Endothelial cell of umbilical vein (primary cell): ENCODE data around the gene LCE2A. TPM values are rescaled to one million over a fixed set of nuclear protein-coding genes. Genes with fewer than 3 reads are reported as not detected.
"Not testable (repeated sequence)": the region's sequence is repeated elsewhere in the genome, so short reads cannot be mapped to it uniquely, and the experiment has no call there.

ENCODE experiments used
- BruUV-seq: library from RNA; stranded (reverse); fragments of 400-500 nt; replicated peaks from 2 replicates; lab custom pipeline; 2021; lab: Mats Ljungman, UMichigan
- CTCF ChIA-PET: fragments of 300-600, 350-600 bp; sonication (Branson Sonifier 250); formaldehyde crosslinking; loops from one replicate; lab custom pipeline; 2021; ENCODE audit warnings: antibody characterized with exemption, inconsistent platforms; lab: Charles Lee
- POLR2A ChIA-PET: fragments of 300-600, 350-600 bp; sonication (Branson Sonifier 250); formaldehyde crosslinking; loops from one replicate; lab custom pipeline; 2021; ENCODE audit warnings: antibody characterized with exemption, inconsistent platforms; lab: Charles Lee
- DNase-seq: peaks from one replicate; pipeline ENCODE4 v3.0.0-alpha.2; 2011; ENCODE audit warnings: low read depth, low spot score
- FAIRE-seq: peaks from 2 replicates; lab custom pipeline; 2011; peaks lifted over from hg19 to GRCh38; lab: Jason Lieb, UNC
- H2AFZ ChIP-seq: 2 replicates; pipeline ENCODE4 v1.6.0; 2012; ENCODE audit warnings: low read depth, low read length, control low read depth, inconsistent platforms
- H3K27ac ChIP-seq: 2 replicates; pipeline ENCODE4 v1.5.1; 2011; ENCODE audit warnings: low read depth, mild to moderate bottlenecking, control low read depth, low read length, moderate library complexity; ENCODE audit not compliant: insufficient read depth
- H3K27me3 ChIP-seq, 2 experiments: 2 replicates each; pipeline versions ENCODE4 v1.6.0 to v1.6.1; 2011; ENCODE audit warnings: low read length in 2 of 2, mixed read lengths in 1 of 2; ENCODE audit not compliant: control insufficient read depth in 2 of 2, insufficient read depth in 2 of 2
- H3K36me3 ChIP-seq, 2 experiments: 2 replicates in 1 of 2; 3 replicates in 1 of 2; pipeline ENCODE4 v1.5.1; 2011; ENCODE audit warnings: low read length in 2 of 2, mild to moderate bottlenecking in 1 of 2, moderate library complexity in 1 of 2; ENCODE audit not compliant: control insufficient read depth in 2 of 2, insufficient read depth in 2 of 2; ENCODE audit errors: extremely low read depth in 1 of 2
- H3K4me1 ChIP-seq: 3 replicates; pipeline ENCODE4 v1.5.1; 2011; ENCODE audit warnings: mild to moderate bottlenecking, low read length; ENCODE audit not compliant: control insufficient read depth, insufficient read depth; ENCODE audit errors: extremely low read depth
- H3K4me2 ChIP-seq: 2 replicates; pipeline ENCODE4 v1.6.1; 2011; ENCODE audit warnings: low read length, control low read depth, mixed read lengths; ENCODE audit not compliant: insufficient read depth
- H3K4me3 ChIP-seq, 3 experiments: fragments of 200-600 bp in 1 of 3; sonication (generic), shearing (Covaris generic) in 1 of 3; replicated peaks in 1 of 3; 2 replicates each; pipeline ENCODE4 v1.5.1; 2011 to 2016; ENCODE audit warnings: control low read depth in 3 of 3, low read length in 3 of 3, mild to moderate bottlenecking in 2 of 3, inconsistent platforms in 1 of 3, low read depth in 1 of 3, moderate library complexity in 1 of 3; ENCODE audit not compliant: insufficient read depth in 1 of 3
- H3K79me2 ChIP-seq: 2 replicates; pipeline ENCODE4 v1.6.0; 2012; ENCODE audit warnings: low read length, inconsistent platforms; ENCODE audit not compliant: control insufficient read depth, insufficient read depth
- H3K9ac ChIP-seq: replicated peaks from 2 replicates; pipeline ENCODE3; 2011; ENCODE audit warnings: low read length, control low read depth; ENCODE audit not compliant: insufficient read depth; ENCODE audit errors: extremely low read depth
- H3K9me1 ChIP-seq: replicated peaks from 3 replicates; pipeline ENCODE4 v1.6.0; 2011; ENCODE audit warnings: mild to moderate bottlenecking, low read length; ENCODE audit not compliant: control insufficient read depth, insufficient read depth; ENCODE audit errors: extremely low read depth
- H3K9me3 ChIP-seq: replicated peaks from 2 replicates; pipeline ENCODE4 v1.5.1; 2012; ENCODE audit warnings: low read length, inconsistent platforms; ENCODE audit not compliant: control insufficient read depth, insufficient read depth
- H4K20me1 ChIP-seq: replicated peaks from 2 replicates; pipeline ENCODE3; 2011; ENCODE audit warnings: mild to moderate bottlenecking, low read length; ENCODE audit not compliant: control insufficient read depth, insufficient read depth; ENCODE audit errors: extremely low read depth
- EZH2 ChIP-seq: IDR thresholded peaks from 2 replicates; pipeline ENCODE4 v1.6.1; 2012; ENCODE audit warnings: borderline replicate concordance, low read depth, mild to moderate bottlenecking, moderate library complexity, low read length, inconsistent platforms; ENCODE audit not compliant: severe bottlenecking
- FOS ChIP-seq: IDR thresholded peaks from 2 replicates; pipeline ENCODE4 v1.6.1; 2011; ENCODE audit warnings: mild to moderate bottlenecking, low read length, moderate library complexity, borderline replicate concordance; ENCODE audit not compliant: insufficient read depth
- GATA2 ChIP-seq: IDR thresholded peaks from 2 replicates; pipeline ENCODE4 v1.7.0; 2011; ENCODE audit warnings: low read depth, mild to moderate bottlenecking, moderate library complexity, mixed read lengths, low read length; ENCODE audit not compliant: insufficient read length, insufficient read depth
- JUN ChIP-seq: IDR thresholded peaks from 2 replicates; pipeline ENCODE4 v1.6.1; 2011; ENCODE audit warnings: borderline replicate concordance, low read depth; ENCODE audit not compliant: insufficient read length, insufficient read depth
- MYC ChIP-seq: IDR thresholded peaks from one replicate; pipeline ENCODE4 v1.6.1; 2011; ENCODE audit warnings: mild to moderate bottlenecking, low read depth, low read length
- POLR2A ChIP-seq: IDR thresholded peaks from 2 replicates; pipeline ENCODE4 v1.6.1; 2012; ENCODE audit warnings: low read depth, mild to moderate bottlenecking, control low read depth, low read length
- POLR2AphosphoS5 ChIP-seq: IDR thresholded peaks from 2 replicates; pipeline ENCODE4 v1.6.1; 2012; ENCODE audit warnings: low read depth, mild to moderate bottlenecking, control low read depth, low read length, moderate library complexity; ENCODE audit not compliant: insufficient read depth
- dilution Hi-C: fragments of 300-500 bp; cut with MboI; formaldehyde crosslinking; loops from one replicate; pipeline ENCODE4 v1.15.0; 2019; ENCODE audit warnings: low sequenced_read_pairs; ENCODE audit not compliant: extremely low pct_ligation_motif_present
- intact Hi-C: fragments of 100-400 bp; cut with micrococcal nuclease; formaldehyde crosslinking; loops from one replicate; pipeline ENCODE4 v1.10.0; 2022
- polyA plus RNA-seq, 4 experiments: library from polyadenylated mRNA; depleted of rRNA in 3 of 4; stranded (reverse) in 3 of 4; unstranded in 1 of 4; fragments of >200 nt; gene quantifications; 2 replicates each; pipeline versions ENCODE4 v1.2.1 to v1.2.3, GENCODE V29; 2011 to 2012; ENCODE audit warnings: missing spikeins in 1 of 4
- total RNA-seq: library from RNA; stranded (reverse); gene quantifications from 2 replicates; pipeline ENCODE4 v1.2.3, GENCODE V29; 2021
- TF ChIP-seq, protein P1 (sequence below), 2 donors: IDR thresholded peaks; 1 replicate in 1 of 2; 2 replicates in 1 of 2; pipeline ENCODE4 v1.5.1; 2011; ENCODE audit warnings: low read length in 2 of 2, mild to moderate bottlenecking in 2 of 2, moderate library complexity in 2 of 2, control low read depth in 1 of 2, inconsistent platforms in 1 of 2, low read depth in 1 of 2; ENCODE audit not compliant: insufficient read depth in 1 of 2; ENCODE audit errors: extremely low read depth in 1 of 2
- TF ChIP-seq, protein P2 (sequence below): IDR thresholded peaks from 2 replicates; pipeline ENCODE4 v1.6.1; 2011; ENCODE audit not compliant: insufficient read depth, insufficient read length

The LCE2A gene
- total and polyA plus RNA-seq, 2 donors (not counting 3 experiments of a cell fraction or from before 2014, with no cell fraction given) = not detected

DNA sequence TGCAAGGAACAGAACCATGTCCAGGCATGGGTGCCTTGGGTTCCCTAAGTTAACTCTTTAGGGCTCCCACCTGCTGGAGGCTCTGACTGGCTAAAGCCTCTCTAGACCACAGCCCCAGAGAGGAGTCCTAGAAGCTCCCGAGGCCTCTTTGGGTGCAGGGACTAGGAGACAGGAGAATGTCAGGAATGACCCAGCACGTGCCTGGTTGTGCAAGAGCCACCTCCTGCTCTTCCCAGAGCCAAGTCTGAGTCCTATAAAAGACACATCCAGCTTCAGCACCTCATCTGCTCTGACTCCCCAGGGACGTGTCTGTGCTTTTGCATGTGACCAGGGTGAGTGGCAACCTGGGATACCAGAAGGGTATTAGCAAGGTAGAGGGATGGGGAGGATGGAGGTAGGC is 35.0 kb upstream of the LCE2A start, which contains the start of gene LCE2D:
Gene LCE2D (plus strand): TSS at position 283 of the 400 bp plus-strand sequence. CDS start 726 bp downstream, outside the sequence.
- TF ChIP-seq, protein P1, sequence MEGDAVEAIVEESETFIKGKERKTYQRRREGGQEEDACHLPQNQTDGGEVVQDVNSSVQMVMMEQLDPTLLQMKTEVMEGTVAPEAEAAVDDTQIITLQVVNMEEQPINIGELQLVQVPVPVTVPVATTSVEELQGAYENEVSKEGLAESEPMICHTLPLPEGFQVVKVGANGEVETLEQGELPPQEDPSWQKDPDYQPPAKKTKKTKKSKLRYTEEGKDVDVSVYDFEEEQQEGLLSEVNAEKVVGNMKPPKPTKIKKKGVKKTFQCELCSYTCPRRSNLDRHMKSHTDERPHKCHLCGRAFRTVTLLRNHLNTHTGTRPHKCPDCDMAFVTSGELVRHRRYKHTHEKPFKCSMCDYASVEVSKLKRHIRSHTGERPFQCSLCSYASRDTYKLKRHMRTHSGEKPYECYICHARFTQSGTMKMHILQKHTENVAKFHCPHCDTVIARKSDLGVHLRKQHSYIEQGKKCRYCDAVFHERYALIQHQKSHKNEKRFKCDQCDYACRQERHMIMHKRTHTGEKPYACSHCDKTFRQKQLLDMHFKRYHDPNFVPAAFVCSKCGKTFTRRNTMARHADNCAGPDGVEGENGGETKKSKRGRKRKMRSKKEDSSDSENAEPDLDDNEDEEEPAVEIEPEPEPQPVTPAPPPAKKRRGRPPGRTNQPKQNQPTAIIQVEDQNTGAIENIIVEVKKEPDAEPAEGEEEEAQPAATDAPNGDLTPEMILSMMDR (IDR thresholded peaks at IDR 0.05; ENCODE audit: extremely low read depth in 1 of 2, insufficient read depth in 1 of 2, low read depth in 1 of 2, low read length in 2 of 2) = no peak
- TF ChIP-seq POLR2AphosphoS5 = no peak
- TF ChIP-seq POLR2A = no peak
- TF ChIP-seq GATA2 = no peak
- TF ChIP-seq JUN = no peak
- no peak for TF ChIP-seq EZH2
- TF ChIP-seq, protein P2, sequence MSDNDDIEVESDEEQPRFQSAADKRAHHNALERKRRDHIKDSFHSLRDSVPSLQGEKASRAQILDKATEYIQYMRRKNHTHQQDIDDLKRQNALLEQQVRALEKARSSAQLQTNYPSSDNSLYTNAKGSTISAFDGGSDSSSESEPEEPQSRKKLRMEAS = no peak
- TF ChIP-seq FOS = no peak
- TF ChIP-seq MYC = no peak
- Histone ChIP-seq H3K4me3 (no peak within 1 kb of the TSS), H3K9me1 (no peaks in the 10 kb centered on the region), H3K9ac (no peak within 1 kb of the TSS), H3K27ac (no peak within 1 kb of the TSS), H4K20me1 (no peaks in the 10 kb centered on the region), H3K4me1 (no peaks in the 10 kb centered on the region), H3K27me3 (no peaks in the 10 kb centered on the region), H3K9me3 (no peaks in the 10 kb centered on the region), H3K36me3 (no peaks in the 10 kb centered on the region), H2AFZ (no peak within 1 kb of the TSS), H3K79me2 (no peaks in the 10 kb centered on the region), H3K4me2 (no peak within 1 kb of the TSS)
- dilution Hi-C loops = no loop called here
- ChIA-PET CTCF (interaction anchor here (1.0 to 3.0 kb wide), 3 partner anchors 10 to 13 kb away, joined by 3 to 9 read pairs (median 3); no protein-coding TSS in a partner anchor), POLR2A (no interaction called here)
- intact Hi-C loops = no loop called here
- no peak for FAIRE-seq
- DNase-seq = no peak
- no TSS peak for BruUV-seq

DNA sequence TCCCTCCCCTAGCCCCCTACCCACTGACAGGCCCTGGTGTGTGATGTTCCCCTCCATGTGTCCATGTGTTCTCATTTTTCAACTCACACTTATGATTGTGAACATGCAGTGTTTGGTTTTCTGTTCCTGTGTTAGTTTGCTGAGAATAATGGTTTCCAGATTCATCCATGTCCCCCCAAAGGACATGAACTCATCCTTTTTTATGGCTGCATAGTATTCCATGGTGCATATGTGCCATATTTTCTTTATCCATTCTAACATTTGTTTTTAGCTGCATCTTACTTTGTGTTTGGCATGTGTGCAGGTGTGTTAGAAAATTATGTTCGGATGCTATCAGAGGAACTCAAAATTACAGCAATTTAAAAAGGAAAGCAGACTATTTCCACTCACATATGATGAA is 32.0 kb upstream of the LCE2A start:
- H3K4me1 ChIP-seq, H3K27ac ChIP-seq, CTCF ChIA-PET, H3K4me3 ChIP-seq, H3K9ac ChIP-seq, DNase-seq, H3K9me1 ChIP-seq, H2AFZ ChIP-seq, POLR2A ChIA-PET, H3K9me3 ChIP-seq, dilution Hi-C loops, H4K20me1 ChIP-seq, BruUV-seq, H3K4me2 ChIP-seq, FAIRE-seq, H3K27me3 ChIP-seq, H3K79me2 ChIP-seq, intact Hi-C loops, H3K36me3 ChIP-seq: not testable (repeated sequence)
